GM18870 (cell line): ENCODE measurements around the gene ADSS1.

ENCODE experiments used
- ATAC-seq: cut with Tn5 transposase; IDR thresholded peaks from one replicate; pipeline ENCODE4 v1.9.1; 2021; ENCODE audit warnings: moderate library complexity; ENCODE audit not compliant: unreplicated experiment

The ADSS1 gene

DNA sequence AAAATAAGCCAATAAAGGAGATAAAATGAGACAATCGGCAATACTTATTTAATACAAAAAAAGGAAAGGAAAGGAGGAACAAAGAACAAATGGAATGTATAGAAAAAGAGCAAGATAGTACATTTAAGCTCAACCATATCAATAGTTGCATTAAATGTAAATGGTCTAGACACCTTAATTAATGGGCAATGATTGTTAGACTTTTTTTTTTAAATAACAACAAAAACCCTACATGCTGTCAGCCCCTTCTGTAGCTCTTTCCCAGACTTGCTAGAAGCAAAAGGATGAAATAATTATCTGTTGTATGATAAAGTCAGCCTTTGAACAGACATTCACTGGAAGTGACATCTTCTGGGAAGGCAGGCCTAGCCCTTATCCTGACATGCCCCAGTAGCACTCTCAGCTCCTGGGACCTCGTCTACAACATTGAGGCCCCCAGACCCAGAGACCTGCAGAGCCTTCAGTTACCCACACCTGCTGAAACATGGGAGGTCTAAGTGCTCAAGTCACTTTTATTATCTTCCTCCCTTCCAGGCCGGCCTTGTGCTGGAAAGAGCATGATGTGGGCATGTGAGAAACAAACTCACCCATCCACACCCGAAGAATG lies 42.3 kb downstream of the ADSS1 start:
- ATAC-seq = no peak

DNA sequence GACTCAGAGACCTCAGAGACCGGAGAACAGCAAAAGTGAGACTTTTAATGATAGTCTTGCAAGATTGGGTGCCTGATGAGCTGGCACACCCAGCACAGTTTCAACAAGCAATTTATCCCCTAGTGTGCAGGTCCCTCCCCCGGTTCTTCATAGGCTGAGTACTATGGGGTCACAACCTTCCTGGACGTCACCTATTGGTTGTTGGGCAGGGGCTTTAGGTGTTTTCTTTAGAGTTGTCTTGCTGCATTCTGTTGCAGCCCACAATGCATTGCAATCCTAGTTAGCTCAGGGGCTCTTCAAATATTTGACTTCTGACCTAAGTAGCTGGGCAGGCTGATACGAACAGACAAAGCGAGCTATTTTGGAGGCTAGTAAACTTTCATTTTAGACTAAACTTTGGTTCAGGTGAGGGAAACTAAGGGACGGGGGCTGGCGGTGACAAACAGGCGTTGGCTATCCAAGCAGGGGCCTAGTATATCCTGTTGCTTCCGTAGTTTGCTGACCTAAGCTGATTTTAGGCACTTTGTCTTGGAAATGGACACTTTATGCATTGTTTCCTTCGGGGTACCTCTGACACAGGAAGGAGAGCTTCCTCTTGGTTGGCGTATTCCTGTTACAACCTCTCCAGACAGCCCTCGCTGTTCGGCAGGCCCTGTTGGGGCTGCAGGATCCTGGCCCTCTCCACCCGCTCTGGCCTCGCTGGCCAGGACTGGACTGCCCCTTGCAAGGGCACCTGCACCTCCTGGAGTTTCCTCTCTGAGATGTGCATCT lies 43.0 kb downstream of the ADSS1 start:
- no peak for ATAC-seq

DNA sequence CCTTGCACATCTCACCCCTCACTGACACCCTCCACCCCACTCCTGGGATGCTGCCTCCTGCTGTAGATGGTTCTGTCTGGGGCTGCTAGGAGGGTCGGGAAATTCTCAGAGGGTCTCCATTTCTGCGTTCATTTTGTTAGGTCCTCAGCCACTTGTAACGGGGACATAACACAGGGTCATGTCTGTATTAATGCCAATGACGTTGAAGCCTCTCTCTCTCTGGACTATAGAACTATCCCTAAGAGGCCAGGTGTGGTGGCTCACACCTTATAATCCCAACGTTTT lies 43.5 kb downstream of the ADSS1 start:
- ATAC-seq = no peak

DNA sequence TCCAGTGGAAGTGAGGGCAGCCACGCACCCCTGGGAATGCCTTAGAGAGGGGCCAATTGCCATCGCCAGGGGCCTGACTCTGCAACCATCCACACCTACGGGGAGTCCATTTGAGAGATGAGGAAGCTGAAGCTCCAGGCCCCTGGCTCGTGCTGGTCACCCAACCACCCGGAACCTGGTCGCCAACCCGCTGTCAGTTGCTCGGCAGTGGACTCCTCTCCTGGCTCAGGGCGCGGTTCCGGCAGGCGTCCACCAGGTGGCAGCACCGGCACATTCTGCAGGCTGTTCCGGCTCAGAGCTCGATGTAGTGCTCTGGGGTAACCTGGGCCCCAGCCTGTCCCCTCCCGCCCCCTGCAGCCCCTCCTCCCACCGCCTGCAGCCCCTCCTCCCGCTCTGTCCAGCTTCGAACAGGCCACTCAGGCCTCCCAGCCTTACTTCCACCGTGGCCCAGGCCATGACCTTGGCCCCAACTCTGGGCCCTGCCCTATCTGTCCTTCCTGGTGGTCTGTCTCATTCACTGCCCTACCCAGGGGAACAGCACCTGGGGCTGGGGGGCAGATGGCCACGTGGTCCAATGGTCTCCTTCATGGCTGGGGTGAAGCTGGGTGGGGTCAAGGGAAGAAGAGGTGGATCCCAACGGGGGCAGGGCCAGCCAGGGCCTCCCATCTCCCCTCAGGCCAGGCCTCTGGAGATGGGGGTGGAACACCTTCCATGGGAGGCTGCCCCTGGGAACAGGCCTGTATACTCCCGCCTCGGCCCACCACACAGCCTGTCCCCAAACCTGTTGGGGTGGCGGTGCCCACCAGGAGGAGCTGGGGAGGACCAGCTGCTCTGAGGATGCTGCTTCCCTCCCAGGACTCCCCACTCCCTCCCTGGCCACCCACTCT lies 44.7 kb downstream of the ADSS1 start:
- ATAC-seq = no peak

DNA sequence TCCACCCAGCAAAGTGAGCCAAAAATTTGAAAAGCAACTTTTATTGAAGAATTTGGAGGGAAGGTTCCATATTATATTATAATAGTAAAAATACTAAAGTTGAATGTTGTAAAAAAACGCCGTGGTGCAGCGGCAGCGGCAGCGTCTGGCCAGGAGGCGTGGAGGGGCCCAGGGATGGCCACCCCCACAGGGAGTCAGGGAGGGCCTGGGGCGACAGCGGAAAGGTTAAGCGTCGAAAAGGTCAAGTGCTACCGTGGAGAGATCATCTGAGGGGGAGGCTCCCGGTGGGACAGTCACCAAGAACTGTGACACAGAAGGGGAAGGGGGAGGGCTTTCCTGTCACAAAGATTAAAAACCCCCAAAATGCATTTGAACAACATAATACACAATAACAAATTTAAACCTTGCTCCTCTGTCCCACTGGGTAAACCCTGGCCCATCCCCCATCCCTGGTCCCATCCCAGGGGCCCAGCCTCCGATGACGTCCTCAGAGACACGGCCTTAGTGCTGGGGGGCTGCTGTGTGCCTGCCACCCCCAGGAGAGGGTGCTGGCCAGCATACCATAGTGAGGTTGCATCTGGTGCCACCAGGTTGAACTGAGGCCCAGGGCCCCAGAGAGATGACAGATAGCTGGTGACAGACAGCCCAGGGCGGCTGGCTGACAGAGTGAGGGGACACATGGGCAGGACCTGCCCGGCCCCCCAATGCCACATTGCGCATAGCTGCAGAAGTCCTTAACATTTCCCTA lies 45.5 kb downstream of the ADSS1 start:
- no peak for ATAC-seq

DNA sequence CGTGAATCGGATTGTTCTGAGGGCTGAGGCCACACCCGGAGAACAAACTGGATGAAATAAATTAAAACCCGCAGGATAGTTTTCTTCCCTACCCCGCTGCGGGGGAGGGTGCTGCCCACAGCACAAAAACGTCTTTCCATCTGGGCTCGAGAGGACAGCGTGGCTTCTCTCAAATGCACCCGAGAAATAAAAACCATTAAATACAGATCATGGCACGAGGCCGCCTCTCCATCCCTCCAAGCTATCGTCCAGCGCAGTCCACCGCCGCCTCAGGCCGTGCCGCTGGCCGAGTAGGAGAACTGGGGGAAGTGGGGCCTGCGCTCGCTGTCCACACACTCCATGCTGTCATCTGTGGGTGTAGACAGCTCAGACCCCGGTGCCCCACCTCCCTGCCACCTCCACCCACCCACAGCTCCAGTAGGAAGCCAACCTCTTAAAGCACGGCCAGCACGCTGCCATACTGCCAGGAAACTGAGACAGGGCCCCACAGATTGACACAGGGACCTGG lies 46.1 kb downstream of the ADSS1 start:
- no peak for ATAC-seq

DNA sequence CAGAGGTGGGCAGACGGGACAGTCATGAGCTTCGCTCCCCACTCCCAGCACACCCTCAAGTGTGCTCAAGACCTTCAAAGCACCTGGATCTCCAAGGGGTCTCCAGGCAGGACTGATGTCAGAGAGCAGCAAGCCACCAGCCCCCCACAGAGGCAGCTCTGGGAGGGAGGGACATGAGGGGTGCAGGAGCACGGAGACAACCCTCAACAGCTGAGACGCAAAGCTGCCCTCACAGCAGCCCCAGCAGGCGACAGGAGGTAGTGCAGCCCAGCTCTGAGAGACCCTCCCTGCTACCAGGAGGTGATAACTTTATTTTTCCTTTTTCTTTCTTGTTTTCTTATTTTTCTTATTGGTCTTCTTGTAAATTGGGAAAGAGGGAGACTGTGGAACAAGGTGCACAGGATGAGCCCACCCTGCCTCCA lies 46.8 kb downstream of the ADSS1 start:
- ATAC-seq = no peak

DNA sequence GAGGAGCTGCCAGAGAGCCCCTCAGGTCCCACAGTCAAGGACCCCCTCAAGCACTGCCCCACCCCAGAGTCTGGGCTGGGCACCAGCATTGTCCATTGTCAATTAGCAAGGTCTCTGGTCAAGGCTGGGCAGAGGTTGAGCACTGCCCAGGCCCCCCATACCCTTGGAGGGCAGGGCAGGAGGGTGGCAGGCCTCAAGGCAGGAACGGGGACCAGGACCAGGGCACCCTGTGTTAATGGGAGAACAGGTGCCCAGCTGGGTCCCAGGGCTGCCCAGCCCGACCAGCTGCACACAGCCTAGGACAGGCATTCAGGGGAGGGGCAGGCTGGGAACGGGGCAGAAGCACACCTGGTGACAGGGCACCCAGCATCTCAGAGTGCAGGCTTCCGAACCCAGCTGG lies 47.3 kb downstream of the ADSS1 start:
- ATAC-seq = no peak

DNA sequence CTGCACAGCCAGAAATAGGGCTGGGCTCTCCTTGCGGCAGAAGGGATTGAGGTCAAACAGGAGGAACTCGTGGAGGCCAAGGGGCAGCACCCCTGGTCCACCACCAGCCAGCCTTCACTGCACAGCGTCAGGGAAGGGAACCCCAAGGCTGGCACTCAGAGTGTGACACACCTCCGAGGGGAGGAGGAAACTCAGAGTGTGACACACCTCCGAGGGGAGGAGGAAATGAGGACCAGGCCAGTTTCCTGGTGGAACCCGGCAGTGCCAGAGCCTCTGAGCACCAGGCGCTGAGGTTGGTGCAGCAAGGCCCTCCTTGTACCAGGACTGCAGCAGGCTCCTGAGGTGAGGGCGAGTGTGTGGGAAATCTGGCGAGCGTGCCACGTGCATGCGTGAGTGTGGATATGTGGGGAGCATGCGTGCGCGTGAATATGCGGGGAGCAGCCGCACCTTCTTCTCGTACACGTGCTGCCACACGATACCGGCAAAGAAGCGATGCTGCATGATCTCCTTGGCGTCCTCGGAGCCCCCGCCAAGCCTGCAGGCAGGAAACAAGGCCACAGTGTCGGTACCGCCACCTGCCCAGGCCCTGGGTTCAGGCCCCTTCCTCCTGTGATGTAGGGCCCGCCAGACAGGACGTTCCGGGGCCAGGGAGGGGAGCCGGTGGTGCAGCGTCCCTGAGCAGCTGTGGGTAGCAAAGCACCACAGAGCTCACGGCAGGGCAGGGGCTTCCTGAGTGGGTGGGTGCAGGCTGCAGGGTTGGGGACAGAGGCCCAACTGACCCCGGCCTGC lies 48.1 kb downstream of the ADSS1 start:
- no peak for ATAC-seq

DNA sequence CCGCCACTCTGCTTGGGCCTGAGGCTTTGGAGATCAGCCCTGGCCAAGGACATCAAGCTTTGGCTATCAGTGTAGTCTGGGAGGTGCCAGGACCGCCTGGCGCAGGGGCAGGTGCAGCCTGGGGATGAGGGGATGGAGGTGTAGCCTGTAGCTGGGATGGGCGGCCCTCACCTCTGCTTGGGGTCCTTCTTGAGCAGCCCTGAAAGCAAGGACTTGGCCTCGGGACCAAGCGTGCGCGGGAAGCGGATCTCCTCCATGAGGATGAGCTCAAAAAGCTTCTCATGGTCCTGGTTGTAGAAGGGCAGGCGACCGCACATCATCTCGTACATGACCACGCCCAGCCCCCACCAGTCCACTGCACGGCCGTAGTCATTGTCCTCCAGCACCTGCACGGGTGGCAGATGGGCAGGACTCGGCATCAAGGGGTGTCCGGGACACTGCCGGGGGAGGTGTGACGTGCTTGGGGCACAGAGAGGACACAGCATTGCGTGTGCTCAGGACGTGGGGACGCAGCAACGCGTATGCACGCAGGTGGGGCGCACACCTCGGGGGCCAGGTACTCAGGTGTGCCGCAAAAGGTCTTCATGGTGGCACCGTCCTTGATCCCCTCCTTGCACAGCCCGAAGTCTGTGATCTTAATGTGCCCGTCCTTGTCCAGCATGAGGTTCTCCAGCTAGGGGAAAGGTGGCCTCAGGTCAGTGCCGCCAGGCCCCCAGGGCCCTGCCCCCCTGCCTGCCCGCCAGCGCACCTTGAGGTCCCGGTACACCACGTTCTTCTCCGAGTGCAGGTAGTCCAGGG lies 48.9 kb downstream of the ADSS1 start:
- no peak for ATAC-seq

DNA sequence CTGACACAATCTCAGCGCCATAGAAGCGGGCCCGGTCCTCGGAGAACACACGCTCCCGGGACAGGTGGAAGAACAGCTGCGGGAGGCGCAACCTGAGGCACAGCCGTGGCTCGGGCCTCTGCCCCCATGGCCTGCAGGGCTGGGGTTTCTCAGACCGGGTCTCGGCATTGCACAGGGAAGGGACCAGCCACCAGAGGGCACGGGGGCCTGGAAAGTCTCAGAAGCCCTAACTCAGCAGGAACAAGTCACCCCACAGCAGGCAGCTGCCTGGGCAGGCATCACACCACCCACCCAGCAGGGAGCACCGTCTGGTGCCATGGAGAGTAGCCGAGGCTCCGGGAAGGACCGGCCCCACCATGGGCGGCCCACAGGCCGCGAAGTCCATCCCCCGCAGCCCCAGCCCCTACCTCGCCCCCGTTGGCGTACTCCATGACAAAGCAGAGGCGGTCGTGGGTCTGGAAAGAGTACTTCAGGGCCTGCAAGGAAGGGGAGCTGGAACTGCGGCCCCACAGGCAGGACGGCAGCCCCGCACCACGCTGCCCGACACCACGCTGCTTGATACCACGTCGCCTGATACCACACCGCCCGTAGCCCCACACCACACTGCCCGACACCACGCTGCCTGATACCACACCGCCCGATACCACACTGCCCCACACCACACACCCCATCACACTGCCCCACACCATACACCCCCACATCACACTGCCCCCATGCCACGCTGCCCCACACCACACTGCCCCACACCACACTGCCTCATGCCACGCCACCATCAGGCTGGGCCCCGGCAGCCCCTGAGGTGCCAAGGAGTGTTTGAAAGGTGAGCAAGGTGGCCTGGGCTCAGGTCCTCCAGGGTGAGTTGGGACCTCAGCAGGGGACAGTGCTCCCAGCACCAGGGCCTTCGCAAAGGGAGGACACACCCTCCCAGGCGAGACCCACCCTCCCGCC lies 49.8 kb downstream of the ADSS1 start:
- ATAC-seq = no peak

DNA sequence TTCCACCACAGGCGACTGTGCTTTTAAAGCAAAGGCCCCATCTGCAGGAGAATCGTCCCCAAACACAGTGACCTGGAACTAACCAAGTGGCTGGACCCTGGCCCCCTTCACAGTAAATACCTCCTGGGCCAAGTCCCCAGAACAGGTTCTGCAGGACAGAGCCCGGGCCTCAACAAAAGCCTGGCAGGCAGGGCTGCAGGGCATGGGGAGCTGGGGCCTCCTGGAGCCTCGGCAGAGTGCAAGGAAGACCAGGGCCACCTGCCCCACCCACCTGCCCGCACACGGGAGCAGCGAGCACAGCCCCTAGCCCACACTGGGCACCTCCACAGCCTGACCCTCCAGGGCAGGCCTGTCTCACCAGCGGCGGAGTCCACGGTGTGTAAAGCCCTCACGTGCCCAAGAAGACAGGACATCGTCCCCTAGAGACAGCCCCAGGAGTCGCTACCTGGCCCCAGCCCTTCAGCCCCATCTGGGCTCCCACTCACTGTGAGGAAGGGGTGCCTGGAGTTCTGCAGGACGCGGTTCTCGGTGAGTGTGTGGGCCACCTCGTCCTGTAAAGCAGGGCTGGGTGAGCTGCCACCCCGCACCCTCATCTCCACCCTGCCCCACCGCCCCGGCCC lies 50.5 kb downstream of the ADSS1 start:
- ATAC-seq = no peak

DNA sequence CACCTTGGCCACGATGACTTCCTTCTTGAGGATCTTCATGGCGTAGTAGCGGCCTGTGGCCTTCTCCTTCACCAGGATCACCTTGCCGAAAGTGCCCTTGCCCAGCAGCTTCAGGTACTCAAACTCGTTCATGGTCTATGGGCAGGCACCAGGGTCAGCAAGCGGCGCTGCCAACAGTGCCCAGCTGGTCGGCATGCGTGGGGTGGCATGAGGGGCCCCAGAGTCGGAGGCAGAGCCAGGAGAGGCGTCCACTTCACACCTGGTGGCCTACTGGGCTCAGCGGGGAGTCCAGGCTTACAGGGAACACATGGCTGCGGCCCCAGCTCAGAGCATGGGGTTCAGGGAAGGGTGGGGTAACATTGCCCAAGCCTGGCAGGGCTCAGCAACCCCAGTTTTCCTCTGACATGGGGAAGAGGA lies 51.1 kb downstream of the ADSS1 start:
- ATAC-seq = no peak

DNA sequence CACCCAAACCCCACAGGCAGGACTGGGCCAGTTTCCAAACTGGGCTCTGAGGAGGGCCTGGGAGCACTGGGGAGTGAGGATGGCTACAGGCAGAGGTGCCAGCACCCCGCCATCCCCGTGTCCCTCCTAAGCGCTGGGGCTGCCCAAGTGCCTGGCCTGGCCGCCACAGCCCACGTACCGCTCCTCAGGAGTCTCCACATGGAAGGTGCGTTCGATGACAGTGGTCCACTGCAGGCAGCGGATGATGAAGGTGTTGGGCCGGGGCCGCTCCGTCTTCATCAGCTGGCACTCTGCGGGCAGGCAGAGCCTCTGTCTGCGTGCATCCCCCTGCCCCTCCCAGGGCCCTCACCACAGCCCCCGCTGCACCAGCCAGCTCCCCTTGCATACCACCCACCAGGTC lies 52.5 kb downstream of the ADSS1 start:
- no peak for ATAC-seq

DNA sequence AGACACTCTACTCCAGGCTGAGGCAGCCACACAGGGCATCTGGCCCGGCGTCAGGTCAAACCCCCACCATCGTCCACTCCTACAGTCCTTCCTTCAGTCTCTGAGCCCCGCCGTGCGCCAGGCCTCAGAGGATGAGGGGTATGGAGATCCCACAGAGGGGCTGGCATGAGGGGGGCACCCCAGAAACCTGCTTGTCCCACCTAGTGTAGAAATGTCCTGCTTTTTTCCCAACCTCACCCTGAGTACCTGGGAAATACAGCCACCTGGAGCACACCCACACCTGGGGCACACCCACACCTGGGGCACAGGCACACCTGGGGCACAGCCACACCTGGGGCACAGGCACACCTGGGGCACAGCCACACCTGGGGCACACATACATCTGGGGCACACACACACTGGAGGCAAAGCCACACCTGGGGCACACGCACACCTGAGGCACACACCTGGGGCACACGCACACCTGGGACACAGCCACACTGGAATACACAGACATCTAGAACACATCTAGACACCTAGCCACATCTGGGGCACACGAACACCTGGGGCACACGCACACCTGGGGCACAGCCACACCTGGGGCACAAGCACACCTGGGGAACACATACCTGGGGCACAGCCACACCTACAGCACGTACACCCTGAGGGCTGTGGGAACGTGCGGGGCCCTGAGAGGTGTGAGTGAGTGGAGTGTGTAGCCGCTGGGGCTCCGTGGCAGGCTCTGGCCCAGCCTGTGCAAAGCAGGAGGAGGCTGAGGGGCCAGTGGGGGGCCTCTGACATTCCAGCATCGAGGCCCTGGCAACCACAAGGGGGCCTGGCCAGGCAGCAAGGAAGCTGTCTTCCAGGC lies 53.2 kb downstream of the ADSS1 start:
- ATAC-seq = no peak

DNA sequence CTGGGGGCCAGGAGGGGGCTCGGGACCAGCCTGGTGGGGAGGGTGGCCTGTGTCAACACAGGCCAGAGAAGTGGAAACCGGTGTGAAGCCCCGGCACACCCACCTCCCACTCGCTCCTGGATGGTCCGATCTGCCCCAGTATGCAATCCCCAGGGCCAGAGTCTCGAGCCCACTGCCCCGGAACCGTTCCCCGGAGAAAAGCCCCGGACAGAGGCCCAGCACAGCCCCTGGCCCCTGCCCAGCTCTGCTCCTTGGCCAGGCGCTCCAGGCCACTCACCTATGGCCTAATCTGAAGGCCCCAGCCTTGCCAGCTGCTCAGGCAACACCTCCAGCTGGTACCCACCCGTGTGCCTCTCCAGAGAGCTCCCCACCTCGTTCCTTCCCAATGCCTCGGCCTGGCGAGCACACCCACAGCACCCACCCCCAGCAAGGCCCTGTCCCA lies 53.8 kb downstream of the ADSS1 start:
- ATAC-seq = no peak
